HCT116 (cell line): ENCODE measurements around the gene HAND1. TPM values are rescaled to one million over a fixed set of nuclear protein-coding genes. Genes with fewer than 3 reads are reported as not detected.

Source experiments
- ATAC-seq: fragments of 200-7000 bp; cut with Tn5 transposase; 2 replicates; pipeline ENCODE4 v1.9.1; 2020; ENCODE audit warnings: mild to moderate bottlenecking, moderate library complexity
- BruUV-seq: library from RNA; stranded (reverse); fragments of 400-500 nt; replicated peaks from 2 replicates; lab custom pipeline; 2021; lab: Mats Ljungman, UMichigan
- CTCF ChIA-PET: fragments of 300-600 bp; sonication (Branson Sonifier 250); formaldehyde crosslinking; loops from one replicate; lab custom pipeline; 2021; ENCODE audit warnings: antibody characterized with exemption; lab: Charles Lee
- POLR2A ChIA-PET: fragments of 300-600, 350-600 bp; sonication (Branson Sonifier 250); formaldehyde crosslinking; loops from one replicate; lab custom pipeline; 2021; ENCODE audit warnings: antibody characterized with exemption; lab: Charles Lee
- RAD21 ChIA-PET, 2 experiments: fragments of 300-600 bp; sonication (Branson Sonifier 250); formaldehyde crosslinking; loops; one replicate each; lab custom pipeline; 2023; ENCODE audit warnings: low total read pairs in 2 of 2; ENCODE audit not compliant: uncharacterized antibody in 2 of 2, unreplicated experiment in 2 of 2, low non-redundant PET in 1 of 2; lab: Charles Lee
- DNase-seq: peaks from one replicate; pipeline ENCODE4 v3.0.0-alpha.2; 2010; ENCODE audit warnings: low read depth, low spot score
- H2AFZ ChIP-seq: fragments of 200-600 bp; shearing (Covaris generic), sonication (generic); 2 replicates; pipeline ENCODE4 v1.6.1; 2017; ENCODE audit warnings: low read depth, mixed run types, mixed read lengths, antibody characterized with exemption, low read length; ENCODE audit not compliant: poor library complexity, severe bottlenecking
- H3K27ac ChIP-seq: 2 replicates; pipeline ENCODE4 v1.5.1; 2012; ENCODE audit warnings: low read depth, low read length
- H3K27me3 ChIP-seq: fragments of 200-600 bp; sonication (generic); 2 replicates; pipeline ENCODE4 v1.6.1; 2016; ENCODE audit warnings: mixed run types, low read length, mixed read lengths; ENCODE audit not compliant: insufficient read depth
- H3K36me3 ChIP-seq, 2 experiments: fragments of 200-500 bp in 1 of 2; fragments of 200-600 bp in 1 of 2; sonication (Bioruptor generic) in 1 of 2; sonication (generic) in 1 of 2; 2 replicates each; pipeline versions ENCODE4 v1.5.1 to v1.6.1; 2014 to 2016; ENCODE audit warnings: low read length in 2 of 2, inconsistent platforms in 1 of 2, mixed read lengths in 1 of 2, mixed run types in 1 of 2; ENCODE audit not compliant: insufficient read depth in 2 of 2, control insufficient read depth in 1 of 2
- H3K4me1 ChIP-seq, 2 experiments: fragments of 200-600 bp in 1 of 2; sonication (generic) in 1 of 2; 2 replicates each; pipeline versions ENCODE4 v1.5.1 to v1.6.1; 2012 to 2017; ENCODE audit warnings: low read length in 2 of 2, inconsistent platforms in 1 of 2, mild to moderate bottlenecking in 1 of 2, mixed read lengths in 1 of 2, mixed run types in 1 of 2, moderate library complexity in 1 of 2; ENCODE audit not compliant: insufficient read depth in 2 of 2, control insufficient read depth in 1 of 2
- H3K4me2 ChIP-seq: fragments of 200-600 bp; sonication (generic); 2 replicates; pipeline ENCODE4 v1.6.1; 2017; ENCODE audit warnings: mixed run types, low read length, mixed read lengths
- H3K4me3 ChIP-seq, 2 experiments: fragments of 200-600 bp in 1 of 2; sonication (generic) in 1 of 2; replicated peaks in 1 of 2; 2 replicates each; pipeline ENCODE4 v1.5.1; 2011 to 2016; ENCODE audit warnings: low read length in 2 of 2, control low read depth in 1 of 2, low read depth in 1 of 2, mild to moderate bottlenecking in 1 of 2, mixed read lengths in 1 of 2, mixed run types in 1 of 2
- H3K79me2 ChIP-seq: fragments of 200-600 bp; sonication (generic); 2 replicates; pipeline ENCODE4 v1.6.1; 2017; ENCODE audit warnings: mild to moderate bottlenecking, mixed run types, low read length, moderate library complexity, mixed read lengths; ENCODE audit not compliant: insufficient read depth
- H3K9ac ChIP-seq: fragments of 200-600 bp; sonication (generic); 2 replicates; pipeline ENCODE4 v1.6.1; 2016; ENCODE audit warnings: low read length, mixed read lengths
- H3K9me2 ChIP-seq: fragments of 200-600 bp; sonication (generic), shearing (Covaris generic); 2 replicates; pipeline ENCODE4 v1.6.1; 2017; ENCODE audit warnings: mixed run types, mild to moderate bottlenecking, moderate library complexity; ENCODE audit not compliant: insufficient read depth
- H3K9me3 ChIP-seq, 2 experiments: fragments of 200-500 bp in 1 of 2; fragments of 200-600 bp in 1 of 2; sonication (Bioruptor generic) in 1 of 2; sonication (generic) in 1 of 2; 2 replicates each; pipeline ENCODE4 v1.6.1; 2014 to 2017; ENCODE audit warnings: low read length in 2 of 2, mixed read lengths in 2 of 2, inconsistent platforms in 1 of 2, low read depth in 1 of 2, mild to moderate bottlenecking in 1 of 2, mixed run types in 1 of 2, moderate library complexity in 1 of 2; ENCODE audit not compliant: control insufficient read depth in 1 of 2, insufficient read depth in 1 of 2
- H4K20me1 ChIP-seq: fragments of 200-600 bp; sonication (generic), shearing (Covaris generic); 2 replicates; pipeline ENCODE4 v1.6.1; 2017; ENCODE audit warnings: mixed run types, mild to moderate bottlenecking, moderate library complexity; ENCODE audit not compliant: insufficient read depth
- ATF3 ChIP-seq: IDR thresholded peaks from 2 replicates; pipeline ENCODE4 v1.6.1; 2012
- CEBPB ChIP-seq: IDR thresholded peaks from 2 replicates; pipeline ENCODE4 v1.6.1; 2012; ENCODE audit warnings: low read depth
- FOSL1 ChIP-seq: IDR thresholded peaks from 2 replicates; pipeline ENCODE4 v1.6.1; 2012; ENCODE audit warnings: low read depth
- JUND ChIP-seq: IDR thresholded peaks from 2 replicates; pipeline ENCODE4 v1.6.1; 2012
- POLR2AphosphoS5 ChIP-seq: IDR thresholded peaks from 2 replicates; pipeline ENCODE4 v1.6.1; 2011; ENCODE audit warnings: mild to moderate bottlenecking, low read depth, low read length, moderate library complexity
- RAD21 ChIP-seq: IDR thresholded peaks from 2 replicates; pipeline ENCODE4 v1.6.1; 2012; ENCODE audit warnings: low read depth, mild to moderate bottlenecking
- SP1 ChIP-seq: IDR thresholded peaks from 2 replicates; pipeline ENCODE4 v1.6.1; 2012; ENCODE audit warnings: low read depth
- SRF ChIP-seq: IDR thresholded peaks from 2 replicates; pipeline ENCODE4 v1.6.1; 2012; ENCODE audit warnings: low read depth
- ZBTB33 ChIP-seq: IDR thresholded peaks from 2 replicates; pipeline ENCODE4 v1.6.1; 2011; ENCODE audit warnings: mild to moderate bottlenecking, low read length, moderate library complexity; ENCODE audit not compliant: insufficient replicate concordance; ENCODE audit errors: extremely low read depth
- ZFX ChIP-seq: fragments of 450-650 bp; IDR thresholded peaks from 2 replicates; pipeline ENCODE4 v1.6.1; 2017
- intact Hi-C: fragments of 100-400 bp; cut with micrococcal nuclease; formaldehyde crosslinking; loops from 2 replicates; pipeline ENCODE4 v1.10.0; 2022
- total RNA-seq: library from RNA; stranded (reverse); gene quantifications from one replicate; pipeline ENCODE4 v1.2.1, GENCODE V29; 2021; ENCODE audit not compliant: unreplicated experiment
- TF ChIP-seq, protein P1 (sequence below), 3 experiments: fragments of 200-600 bp in 1 of 3; sonication (generic) in 1 of 3; IDR thresholded peaks in 2 of 3; conservative IDR thresholded peaks in 1 of 3; 2 replicates each; pipeline ENCODE4 v1.5.1; 2012 to 2017; ENCODE audit warnings: low read depth in 2 of 3, low read length in 2 of 3, antibody characterized with exemption in 1 of 3, borderline replicate concordance in 1 of 3, control low read depth in 1 of 3, mild to moderate bottlenecking in 1 of 3, mixed read lengths in 1 of 3, mixed run types in 1 of 3, moderate library complexity in 1 of 3; ENCODE audit not compliant: insufficient read depth in 1 of 3

The HAND1 gene
- total RNA-seq, 1 experiment from 2014 or later, result not detected

GRCh38 chr5:154485096-154485491, 7.1 kb upstream of the HAND1 start:
- Histone ChIP-seq H3K4me3 (no peak overlapping the region), H4K20me1 (no peaks in the 10 kb centered on the region), H3K4me2 (no peak overlapping the region), H3K27ac (no peak overlapping the region), H3K27me3 (peaks cover 66% of the 10 kb centered on the region), H2AFZ (no peak overlapping the region), H3K9me2 (no peaks in the 10 kb centered on the region), H3K9me3 (no peaks in the 10 kb centered on the region), H3K4me1 (no peaks in the 10 kb centered on the region)
- CTCF ChIA-PET, result no interaction called here
- DNase-seq, result no peak
- no peak for TF ChIP-seq SP1
- no peak for TF ChIP-seq RAD21
- TF ChIP-seq ZFX, result no peak
- TF ChIP-seq ATF3, result no peak
- TF ChIP-seq, all 23 proteins: peak for 0
- ChIA-PET RAD21 (no interaction called here), POLR2A (no interaction called here)
- Histone ChIP-seq H3K9ac (no peak overlapping the region), H3K79me2 (no peaks in the 10 kb centered on the region), H3K36me3 (no peaks in the 10 kb centered on the region)
- no peak for ATAC-seq
- intact Hi-C loops, result no loop called here
- BruUV-seq, result no TSS peak

- TF ChIP-seq, protein P1, sequence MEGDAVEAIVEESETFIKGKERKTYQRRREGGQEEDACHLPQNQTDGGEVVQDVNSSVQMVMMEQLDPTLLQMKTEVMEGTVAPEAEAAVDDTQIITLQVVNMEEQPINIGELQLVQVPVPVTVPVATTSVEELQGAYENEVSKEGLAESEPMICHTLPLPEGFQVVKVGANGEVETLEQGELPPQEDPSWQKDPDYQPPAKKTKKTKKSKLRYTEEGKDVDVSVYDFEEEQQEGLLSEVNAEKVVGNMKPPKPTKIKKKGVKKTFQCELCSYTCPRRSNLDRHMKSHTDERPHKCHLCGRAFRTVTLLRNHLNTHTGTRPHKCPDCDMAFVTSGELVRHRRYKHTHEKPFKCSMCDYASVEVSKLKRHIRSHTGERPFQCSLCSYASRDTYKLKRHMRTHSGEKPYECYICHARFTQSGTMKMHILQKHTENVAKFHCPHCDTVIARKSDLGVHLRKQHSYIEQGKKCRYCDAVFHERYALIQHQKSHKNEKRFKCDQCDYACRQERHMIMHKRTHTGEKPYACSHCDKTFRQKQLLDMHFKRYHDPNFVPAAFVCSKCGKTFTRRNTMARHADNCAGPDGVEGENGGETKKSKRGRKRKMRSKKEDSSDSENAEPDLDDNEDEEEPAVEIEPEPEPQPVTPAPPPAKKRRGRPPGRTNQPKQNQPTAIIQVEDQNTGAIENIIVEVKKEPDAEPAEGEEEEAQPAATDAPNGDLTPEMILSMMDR (IDR thresholded peaks at IDR 0.05 in 2 of 3, conservative IDR thresholded peaks at IDR 0.05 in 1 of 3; ENCODE audit: borderline replicate concordance in 1 of 3, insufficient read depth in 1 of 3, low read depth in 2 of 3, low read length in 2 of 3), result no peak
- TF ChIP-seq CEBPB (no peak), JUND (no peak), FOSL1 (no peak), SRF (no peak), POLR2AphosphoS5 (no peak), SP1 (no peak), ZBTB33 (no peak), ATF3 (no peak)
- no TSS peak for BruUV-seq
- ChIA-PET CTCF (no interaction called here), POLR2A (no interaction called here), RAD21 (no interaction called here)
- Histone ChIP-seq H2AFZ (no peak overlapping the region), H3K9ac (no peak overlapping the region), H4K20me1 (no peaks in the 10 kb centered on the region), H3K36me3 (no peaks in the 10 kb centered on the region), H3K4me3 (no peak overlapping the region), H3K4me1 (no peaks in the 10 kb centered on the region), H3K27me3 (peaks cover 63% of the 10 kb centered on the region), H3K27ac (no peak overlapping the region), H3K9me2 (no peaks in the 10 kb centered on the region), H3K9me3 (no peaks in the 10 kb centered on the region), H3K4me2 (no peak overlapping the region), H3K79me2 (no peaks in the 10 kb centered on the region)
- intact Hi-C loops, result no loop called here
- ATAC-seq (no peak), DNase-seq (no peak)
Observed at GRCh38 chr5:154484393-154485095, 6.5 kb upstream of the HAND1 start.
